Measurements from ENCODE around the gene HAL. TPM values are rescaled to one million over a fixed set of nuclear protein-coding genes. Genes with fewer than 3 reads are reported as not detected.

The HAL gene
- total and polyA plus RNA-seq, 10 of the 15 experiments (the other 5 are each of a cell fraction or from before 2014, with no cell fraction given): 0.04 to 0.45 (median 0.13) TPM; not detected in 1

DNA sequence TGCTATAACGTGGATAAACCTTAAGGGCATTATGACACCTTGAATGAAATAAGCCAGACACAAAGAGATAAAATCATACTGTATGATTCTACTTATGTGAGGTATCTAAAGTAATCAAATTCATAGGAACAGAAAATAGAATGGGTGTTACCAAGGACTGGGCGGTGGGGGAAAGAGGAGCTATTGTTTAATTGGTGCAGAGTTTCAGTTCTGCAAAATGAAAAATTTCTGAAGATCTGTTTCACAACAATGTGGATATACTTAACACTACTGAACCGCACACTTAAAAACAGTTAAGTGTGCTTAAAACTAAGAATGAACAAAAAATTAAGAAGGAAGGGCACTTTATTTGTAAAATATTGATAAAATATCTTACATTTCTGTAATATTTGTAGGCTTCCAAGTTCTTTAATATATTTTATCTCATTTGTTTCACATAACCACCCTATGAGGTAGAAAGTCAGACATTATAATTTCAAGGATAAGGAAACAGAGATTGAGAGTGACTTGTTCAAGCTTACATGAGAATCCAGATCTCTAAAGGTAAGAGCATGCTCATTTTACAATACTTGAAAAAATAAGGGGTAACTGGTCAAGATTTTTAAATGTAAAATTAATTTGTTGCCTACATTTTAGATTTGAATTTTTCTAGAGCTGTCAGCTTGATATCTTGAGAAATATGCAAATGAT lies 24.3 kb upstream of the HAL start:
- H3K36me3 ChIP-seq (ENCODE audit: control insufficient read depth in 2 of 2, insufficient read depth in 2 of 2, low read length in 1 of 2): peaks cover 0 to 3% of the 10 kb centered on the region in 2 experiments; a peak in 2 of 4 replicates
- ATAC-seq: peak; percentile 100
- TF ChIP-seq ETV6 (conservative IDR thresholded peaks at IDR 0.05 in 1 of 2, IDR thresholded peaks at IDR 0.05 in 1 of 2; ENCODE audit: borderline replicate concordance in 1 of 2, low read depth in 1 of 2) (no peak), JUND (IDR thresholded peaks at IDR 0.05; ENCODE audit: low read depth, low read length) (no peak), SREBF2 (IDR thresholded peaks at IDR 0.05; ENCODE audit: low read length) (no peak), HDAC6 (IDR thresholded peaks at IDR 0.05; ENCODE audit: unreplicated experiment) (no peak), MEF2A (IDR thresholded peaks at IDR 0.05; ENCODE audit: insufficient read depth, low read depth, low read length) (no peak), EGR1 (IDR thresholded peaks at IDR 0.05; ENCODE audit: borderline replicate concordance in 1 of 2, low read depth in 2 of 2, low read length in 2 of 2) (no peak), TBL1XR1 (IDR thresholded peaks at IDR 0.05; ENCODE audit: low read depth, low read length) (no peak), BMI1 (IDR thresholded peaks at IDR 0.05; ENCODE audit: borderline replicate concordance) (peak; percentile 75; the same call in 1 of the 2 replicates), RCOR1 (conservative IDR thresholded peaks at IDR 0.05; ENCODE audit: low read depth, low read length) (no peak), SMC3 (IDR thresholded peaks at IDR 0.05; ENCODE audit: borderline replicate concordance, low read length) (no peak), MTA2 (IDR thresholded peaks at IDR 0.05; ENCODE audit: low read depth) (peak; percentile 95), SMAD5 (IDR thresholded peaks at IDR 0.05; ENCODE audit: low read depth) (no peak), NBN (IDR thresholded peaks at IDR 0.05) (no peak), ZSCAN29 (IDR thresholded peaks at IDR 0.05) (no peak), ATF7 (IDR thresholded peaks at IDR 0.05; ENCODE audit: low read depth) (peak; percentile 63)
- TF ChIP-seq, protein P1, sequence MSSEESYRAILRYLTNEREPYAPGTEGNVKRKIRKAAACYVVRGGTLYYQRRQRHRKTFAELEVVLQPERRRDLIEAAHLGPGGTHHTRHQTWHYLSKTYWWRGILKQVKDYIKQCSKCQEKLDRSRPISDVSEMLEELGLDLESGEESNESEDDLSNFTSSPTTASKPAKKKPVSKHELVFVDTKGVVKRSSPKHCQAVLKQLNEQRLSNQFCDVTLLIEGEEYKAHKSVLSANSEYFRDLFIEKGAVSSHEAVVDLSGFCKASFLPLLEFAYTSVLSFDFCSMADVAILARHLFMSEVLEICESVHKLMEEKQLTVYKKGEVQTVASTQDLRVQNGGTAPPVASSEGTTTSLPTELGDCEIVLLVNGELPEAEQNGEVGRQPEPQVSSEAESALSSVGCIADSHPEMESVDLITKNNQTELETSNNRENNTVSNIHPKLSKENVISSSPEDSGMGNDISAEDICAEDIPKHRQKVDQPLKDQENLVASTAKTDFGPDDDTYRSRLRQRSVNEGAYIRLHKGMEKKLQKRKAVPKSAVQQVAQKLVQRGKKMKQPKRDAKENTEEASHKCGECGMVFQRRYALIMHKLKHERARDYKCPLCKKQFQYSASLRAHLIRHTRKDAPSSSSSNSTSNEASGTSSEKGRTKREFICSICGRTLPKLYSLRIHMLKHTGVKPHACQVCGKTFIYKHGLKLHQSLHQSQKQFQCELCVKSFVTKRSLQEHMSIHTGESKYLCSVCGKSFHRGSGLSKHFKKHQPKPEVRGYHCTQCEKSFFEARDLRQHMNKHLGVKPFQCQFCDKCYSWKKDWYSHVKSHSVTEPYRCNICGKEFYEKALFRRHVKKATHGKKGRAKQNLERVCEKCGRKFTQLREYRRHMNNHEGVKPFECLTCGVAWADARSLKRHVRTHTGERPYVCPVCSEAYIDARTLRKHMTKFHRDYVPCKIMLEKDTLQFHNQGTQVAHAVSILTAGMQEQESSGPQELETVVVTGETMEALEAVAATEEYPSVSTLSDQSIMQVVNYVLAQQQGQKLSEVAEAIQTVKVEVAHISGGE (CRISPR knock-in tag; IDR thresholded peaks at IDR 0.05): no peak
- TF ChIP-seq, protein P2, sequence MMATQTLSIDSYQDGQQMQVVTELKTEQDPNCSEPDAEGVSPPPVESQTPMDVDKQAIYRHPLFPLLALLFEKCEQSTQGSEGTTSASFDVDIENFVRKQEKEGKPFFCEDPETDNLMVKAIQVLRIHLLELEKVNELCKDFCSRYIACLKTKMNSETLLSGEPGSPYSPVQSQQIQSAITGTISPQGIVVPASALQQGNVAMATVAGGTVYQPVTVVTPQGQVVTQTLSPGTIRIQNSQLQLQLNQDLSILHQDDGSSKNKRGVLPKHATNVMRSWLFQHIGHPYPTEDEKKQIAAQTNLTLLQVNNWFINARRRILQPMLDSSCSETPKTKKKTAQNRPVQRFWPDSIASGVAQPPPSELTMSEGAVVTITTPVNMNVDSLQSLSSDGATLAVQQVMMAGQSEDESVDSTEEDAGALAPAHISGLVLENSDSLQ (IDR thresholded peaks at IDR 0.05): no peak

More for the DNA sequence above, 24.3 kb upstream of the HAL start:
- ChIA-PET RAD21 (ENCODE audit: unreplicated experiment) (interaction anchor here (1.0 to 2.4 kb wide), 8 partner anchors 10 to 378 kb away, joined by 3 to 7 read pairs (median 4); partner anchors contain the start of genes CCDC38 and LTA4H), SMC1A (ENCODE audit: uncharacterized antibody, unreplicated experiment) (interaction anchor here (0.6 to 3.2 kb wide), 11 partner anchors 11 to 496 kb away, joined by 3 to 28 read pairs (median 4); partner anchors contain the start of gene LTA4H), CTCF (interaction anchor here (0.7 to 3.1 kb wide), 13 partner anchors 11 to 470 kb away, joined by 3 to 16 read pairs (median 3); partner anchors contain the start of genes CFAP54 and LTA4H), POLR2A (interaction anchor here (1.1 to 1.9 kb wide), 3 partner anchors 11 to 15 kb away, joined by 5 to 6 read pairs (median 5); partner anchors contain the start of gene LTA4H)
- peaks cover 15% of the 10 kb centered on the region for H3K4me1 ChIP-seq (ENCODE audit: control insufficient read depth, insufficient read depth, low read length)
- H3K4me2 ChIP-seq (ENCODE audit: control insufficient read depth, insufficient read depth): peak overlapping the region; percentile 72
- H3K27ac ChIP-seq (ENCODE audit: control insufficient read depth, insufficient read depth): peak overlapping the region; percentile 46; the same call in 1 of the 2 replicates
- no peak overlapping the region for H3K4me3 ChIP-seq
- no peaks in the 10 kb centered on the region for H3K9me3 ChIP-seq (replicated peaks; ENCODE audit: control insufficient read depth, insufficient read depth, low read length)
- intact Hi-C loops (cut with micrococcal nuclease; ENCODE audit: unreplicated experiment) (loop anchor here (2.0 kb wide), 1 partner anchor 14 kb away; the partner anchor contains the start of gene LTA4H), in situ Hi-C loops (cut with MboI) (no loop called here)
- H4K20me1 ChIP-seq (ENCODE audit: control insufficient read depth, insufficient read depth): no peaks in the 10 kb centered on the region
- no peaks in the 10 kb centered on the region for H3K79me2 ChIP-seq (ENCODE audit: control insufficient read depth, insufficient read depth, low read length)
- H3K9ac ChIP-seq (ENCODE audit: control insufficient read depth, insufficient read depth, low read length): no peak overlapping the region
- peak; percentile 19 for DNase-seq (ENCODE audit: low read depth, low spot score)
- H2AFZ ChIP-seq (ENCODE audit: control insufficient read depth, low read depth, low read length): no peak overlapping the region
- no TSS peak for BruUV-seq (replicated peaks)
- WGBS (ENCODE audit: insufficient coverage, insufficient replicate concordance, low lambda C conversion rate, missing lambda C conversion rate): 16% methylated on average over 3 of the region's 3 CpGs
- peak; percentile 90 for FAIRE-seq
- H3K27me3 ChIP-seq (replicated peaks in 1 of 2; ENCODE audit: control insufficient read depth in 2 of 2, insufficient read depth in 2 of 2, low read length in 1 of 2): no peaks in the 10 kb centered on the region

Data from GM12878 (cell line).